Hindlimb muscle (tissue), 1 donor: Measurements from ENCODE around the gene TSPAN2. TPM values are rescaled to one million over a fixed set of nuclear protein-coding genes. Genes with fewer than 3 reads are reported as not detected.

Experiments used
- DNase-seq: peaks from one replicate; pipeline ENCODE4 v3.0.0-alpha.2; 2013
- polyA plus RNA-seq: library from polyadenylated mRNA; unstranded; fragments of 120-200 nt; gene quantifications from one replicate; pipeline ENCODE4 v1.2.1, GENCODE V29; 2013; ENCODE audit not compliant: insufficient read length

Gene TSPAN2
- polyA plus RNA-seq, 1 donor: 9.4 TPM

- DNase-seq: no peak
These were observed 24.5 kb upstream of the TSPAN2 start for GRCh38 chr1:115113766-115114165.

GRCh38 chr1:115112496-115113375 lies 23.4 kb upstream of the TSPAN2 start:
- no peak for DNase-seq

- DNase-seq: no peak
These were observed 18.4 kb upstream of the TSPAN2 start for GRCh38 chr1:115107516-115108260.

- DNase-seq: no peak
These were observed 16.5 kb upstream of the TSPAN2 start for GRCh38 chr1:115105831-115106230.

- DNase-seq: no peak
These were observed 10.4 kb upstream of the TSPAN2 start for GRCh38 chr1:115099693-115100050.

GRCh38 chr1:115098979-115099692 lies 9.8 kb upstream of the TSPAN2 start:
- no peak for DNase-seq

- DNase-seq: no peak
These were observed 2.9 kb upstream of the TSPAN2 start for GRCh38 chr1:115092175-115092574.

GRCh38 chr1:115091572-115091971 lies 2.3 kb upstream of the TSPAN2 start:
- DNase-seq: no peak

GRCh38 chr1:115090956-115091355 lies 1.7 kb upstream of the TSPAN2 start:
- no peak for DNase-seq

GRCh38 chr1:115090540-115090939 lies 1.2 kb upstream of the TSPAN2 start:
- no peak for DNase-seq

- DNase-seq: no peak
These were observed 835 bp upstream of the TSPAN2 start for GRCh38 chr1:115090186-115090490.

- DNase-seq: no peak
These were observed 358 bp downstream of the TSPAN2 start for GRCh38 chr1:115088871-115089419.

- DNase-seq: no peak
These were observed 1.1 kb downstream of the TSPAN2 start for GRCh38 chr1:115088115-115088778.

- DNase-seq: no peak
These were observed 3.0 kb downstream of the TSPAN2 start for GRCh38 chr1:115086176-115086830.

GRCh38 chr1:115084902-115085511 lies 4.3 kb downstream of the TSPAN2 start:
- peak; percentile 70 for DNase-seq

- DNase-seq: peak; percentile 48
These were observed 6.4 kb downstream of the TSPAN2 start for GRCh38 chr1:115082949-115083348.

GRCh38 chr1:115078708-115079107 lies 10.6 kb downstream of the TSPAN2 start:
- DNase-seq: no peak

- DNase-seq: no peak
These were observed 11.3 kb downstream of the TSPAN2 start for GRCh38 chr1:115077984-115078330.

GRCh38 chr1:115077286-115077983 lies 11.9 kb downstream of the TSPAN2 start:
- no peak for DNase-seq

- no peak for DNase-seq
These were observed 12.9 kb downstream of the TSPAN2 start for GRCh38 chr1:115076384-115076915.
